HS-27A (cell line): ENCODE results near the gene BASP1.
"Not testable (repeated sequence)": the region's sequence is repeated elsewhere in the genome, so short reads cannot be mapped to it uniquely, and the experiment has no call there.

Experiments
- DNase-seq: peaks from one replicate; pipeline ENCODE4 v3.0.0-alpha.2; 2012; ENCODE audit warnings: low read depth, missing footprints

The BASP1 gene

GRCh38 chr5:17319095-17319494 lies 101.7 kb downstream of the BASP1 start:
- DNase-seq = not testable (repeated sequence)

GRCh38 chr5:17325770-17326599 lies 108.6 kb downstream of the BASP1 start:
- no peak for DNase-seq
